K562 (cell line): Measurements from ENCODE around the gene ANKRD6. TPM values are rescaled to one million over a fixed set of nuclear protein-coding genes. Genes with fewer than 3 reads are reported as not detected.

Experiments used
- ATAC-seq: fragments of 200-7000 bp; cut with Tn5 transposase; 3 replicates; pipeline ENCODE4 v1.9.1; 2020; ENCODE audit warnings: moderate library complexity
- BruUV-seq: library from RNA; stranded (reverse); fragments of 400-500 nt; replicated peaks from 2 replicates; lab custom pipeline; 2021; lab: Mats Ljungman, UMichigan
- CTCF ChIA-PET: fragments of 300-600 bp; formaldehyde crosslinking; extraction: SDS; loops from one replicate; lab custom pipeline; 2021; ENCODE audit warnings: low intra/inter-chr PET ratio; lab: Yijun Ruan, JAX
- POLR2A ChIA-PET: fragments of 300-600, 350-650 bp; sonication (Branson Sonifier 250); formaldehyde crosslinking; extraction: SDS; loops from one replicate; lab custom pipeline; 2021; ENCODE audit warnings: antibody characterized with exemption, inconsistent platforms; lab: Yijun Ruan, JAX
- DNase-seq, 4 experiments: peaks; one replicate each; pipeline versions ENCODE4 v3.0.0 to v3.0.0-alpha.2; 2011 to 2018; ENCODE audit warnings: low spot score in 3 of 4, mixed read lengths in 3 of 4; ENCODE audit errors: extremely low read depth in 1 of 4
- FAIRE-seq: peaks from 2 replicates; lab custom pipeline; 2011; peaks lifted over from hg19 to GRCh38; lab: Jason Lieb, UNC
- H2AFZ ChIP-seq: 2 replicates; pipeline ENCODE4 v1.6.0; 2011; ENCODE audit warnings: low read depth, low read length, control low read depth, inconsistent platforms
- H3K27ac ChIP-seq: fragments of 200-600 bp; 3 replicates; pipeline ENCODE4 v1.8.0; 2011; ENCODE audit warnings: low read depth, mild to moderate bottlenecking, control low read depth, inconsistent platforms, low read length, moderate library complexity, mixed read lengths; ENCODE audit errors: extremely low read depth
- H3K27me3 ChIP-seq, 2 experiments: fragments of 300-600 bp in 1 of 2; 2 replicates in 1 of 2; 3 replicates in 1 of 2; pipeline versions ENCODE4 v1.6.0 to v1.8.0; 2011; ENCODE audit warnings: inconsistent platforms in 2 of 2, low read length in 2 of 2, mild to moderate bottlenecking in 1 of 2, mixed read lengths in 1 of 2, moderate library complexity in 1 of 2; ENCODE audit not compliant: control insufficient read depth in 2 of 2, insufficient read depth in 2 of 2
- H3K36me3 ChIP-seq: fragments of 300-600 bp; 3 replicates; pipeline ENCODE4 v1.8.0; 2011; ENCODE audit warnings: mild to moderate bottlenecking, low read length, inconsistent platforms; ENCODE audit not compliant: control insufficient read depth, insufficient read depth
- H3K4me1 ChIP-seq, 2 experiments: fragments of 200-600 bp in 1 of 2; replicated peaks in 1 of 2; 2 replicates in 1 of 2; 3 replicates in 1 of 2; pipeline versions ENCODE4 v1.5.1 to v1.8.0; 2011; ENCODE audit warnings: inconsistent platforms in 2 of 2, low read length in 2 of 2, mild to moderate bottlenecking in 1 of 2, mixed read lengths in 1 of 2, moderate library complexity in 1 of 2; ENCODE audit not compliant: control insufficient read depth in 2 of 2, insufficient read depth in 2 of 2
- H3K4me2 ChIP-seq: 2 replicates; pipeline ENCODE4 v1.6.1; 2011; ENCODE audit warnings: low read length, control low read depth, inconsistent platforms, mixed read lengths; ENCODE audit not compliant: insufficient read depth
- H3K4me3 ChIP-seq: fragments of 200-600 bp; sonication (generic), shearing (Covaris generic); 2 replicates; pipeline ENCODE4 v1.5.1; 2016; ENCODE audit warnings: control low read depth, inconsistent platforms
- H3K79me2 ChIP-seq: fragments of 200-600 bp; 3 replicates; pipeline ENCODE4 v1.8.0; 2011; ENCODE audit warnings: low read length, inconsistent platforms; ENCODE audit not compliant: control insufficient read depth, insufficient read depth
- H3K9ac ChIP-seq, 2 experiments: 2 replicates each; pipeline versions ENCODE4 v1.6.0 to v1.6.1; 2011; ENCODE audit warnings: low read depth in 2 of 2, low read length in 2 of 2, control low read depth in 1 of 2, inconsistent platforms in 1 of 2, mild to moderate bottlenecking in 1 of 2, mixed read lengths in 1 of 2; ENCODE audit not compliant: insufficient read depth in 1 of 2
- H3K9me1 ChIP-seq: one replicate; pipeline ENCODE4 v1.6.0; 2011; ENCODE audit warnings: inconsistent platforms, mild to moderate bottlenecking, low read length, moderate library complexity; ENCODE audit not compliant: control insufficient read depth, insufficient read depth
- H3K9me3 ChIP-seq: replicated peaks from 2 replicates; pipeline ENCODE4 v1.5.1; 2011; ENCODE audit warnings: low read depth, low read length, inconsistent platforms; ENCODE audit not compliant: control insufficient read depth, insufficient read depth
- H4K20me1 ChIP-seq: replicated peaks from 2 replicates; pipeline ENCODE4 v1.6.1; 2011; ENCODE audit warnings: low read length, inconsistent platforms, mixed read lengths; ENCODE audit not compliant: control insufficient read depth, insufficient read depth
- ESRRA ChIP-seq: fragments of 450-650 bp; IDR thresholded peaks from 2 replicates; pipeline ENCODE4 v1.6.1; 2014; ENCODE audit warnings: low read depth, mild to moderate bottlenecking, moderate library complexity, borderline replicate concordance
- HSF4 ChIP-seq: fragments of 250-450 bp; sonication (Bioruptor Pico); IDR thresholded peaks from 2 replicates; pipeline ENCODE4 v2.1.2; 2022; ENCODE audit warnings: mild to moderate bottlenecking, moderate library complexity, borderline replicate concordance
- MCM7 ChIP-seq, 2 experiments: fragments of 450-650 bp; IDR thresholded peaks; 2 replicates each; pipeline ENCODE4 v1.6.1; 2016 to 2018
- SFPQ ChIP-seq: fragments of 200-400 bp; formaldehyde crosslinking; IDR thresholded peaks from 2 replicates; pipeline ENCODE4 v1.6.1; 2017; ENCODE audit warnings: mild to moderate bottlenecking, low read depth, low read length, moderate library complexity
- ZNF134 ChIP-seq: fragments of 250-450 bp; sonication (Bioruptor Pico); conservative IDR thresholded peaks from 2 replicates; pipeline ENCODE4 v1.4.0; 2020
- WGBS: fragments of 100-300 bp; shearing (Covaris generic); methylation state at CpG from one replicate; pipeline ENCODE4 v1.1.6; 2016; ENCODE audit warnings: low coverage, mixed read lengths; ENCODE audit not compliant: insufficient coverage; ENCODE audit errors: missing lambda C conversion rate; 5-methylcytosine and 5-hydroxymethylcytosine counted together
- in situ Hi-C: fragments of 300-500 bp; cut with MboI; formaldehyde crosslinking; loops from 4 replicates; pipeline ENCODE4 v1.15.0; 2018; ENCODE audit warnings: inconsistent platforms, mixed read lengths
- intact Hi-C: fragments of 100-400 bp; cut with micrococcal nuclease; formaldehyde crosslinking; loops from 2 replicates; pipeline ENCODE4 v1.14.2; 2022
- polyA plus RNA-seq, 8 experiments: library from polyadenylated mRNA; depleted of rRNA in 4 of 8; stranded (reverse) in 5 of 8; unstranded in 3 of 8; fragments of >200 nt; fragmentation: Nextera tagmentation in 2 of 8; fragmentation: Illumina TruSeq in 1 of 8; extraction: Ambion mirVana in 2 of 8; extraction: Trizol in 1 of 8; gene quantifications; 2 replicates each; pipeline versions ENCODE4 v1.2.1 to v1.2.3, GENCODE V29; 2011 to 2014; ENCODE audit warnings: inconsistent platforms in 1 of 8, missing spikeins in 1 of 8
- total RNA-seq, 7 experiments: library from RNA; depleted of rRNA in 6 of 7; stranded (reverse); fragments of >200 nt in 6 of 7; fragmentation: Illumina TruSeq in 2 of 7; extraction: Trizol in 2 of 7; gene quantifications; 2 replicates each; pipeline versions ENCODE4 v1.2.1 to v1.2.3, GENCODE V29; 2011 to 2021; ENCODE audit warnings: low replicate concordance in 1 of 7
- TF ChIP-seq, protein P1 (sequence below): IDR thresholded peaks from 3 replicates; pipeline ENCODE4 v1.6.1; 2011; ENCODE audit warnings: borderline replicate concordance, mild to moderate bottlenecking; ENCODE audit not compliant: insufficient read length, insufficient read depth

Gene ANKRD6
- total and polyA plus RNA-seq, 9 of the 15 experiments (the other 6 are each of a cell fraction or from before 2014, with no cell fraction given), result 0.04 to 0.22 (median 0.08) TPM; not detected in 4

GRCh38 chr6:89640804-89641203 is 207.9 kb downstream of the ANKRD6 start:
- no TSS peak for BruUV-seq
- intact Hi-C loops (no loop called here), in situ Hi-C loops (no loop called here)
- ATAC-seq (no peak), FAIRE-seq (no peak), DNase-seq (no peak)
- no peak overlapping the region for H3K4me3 ChIP-seq
- H3K9me1 ChIP-seq, result no peaks in the 10 kb centered on the region
- CTCF ChIA-PET, result no interaction called here
- no peak overlapping the region for H3K9ac ChIP-seq
- H3K4me2 ChIP-seq, result no peak overlapping the region
- H4K20me1 ChIP-seq, result no peaks in the 10 kb centered on the region
- H2AFZ ChIP-seq, result no peak overlapping the region
- WGBS, result 86% methylated on average over 4 of the region's 4 CpGs
- H3K9me3 ChIP-seq, result no peaks in the 10 kb centered on the region
- POLR2A ChIA-PET, result no interaction called here
- no peak overlapping the region for H3K27ac ChIP-seq
- no peak for TF ChIP-seq SFPQ
- no peak for TF ChIP-seq ESRRA
- TF ChIP-seq ZNF134, result no peak
- TF ChIP-seq, protein P1, sequence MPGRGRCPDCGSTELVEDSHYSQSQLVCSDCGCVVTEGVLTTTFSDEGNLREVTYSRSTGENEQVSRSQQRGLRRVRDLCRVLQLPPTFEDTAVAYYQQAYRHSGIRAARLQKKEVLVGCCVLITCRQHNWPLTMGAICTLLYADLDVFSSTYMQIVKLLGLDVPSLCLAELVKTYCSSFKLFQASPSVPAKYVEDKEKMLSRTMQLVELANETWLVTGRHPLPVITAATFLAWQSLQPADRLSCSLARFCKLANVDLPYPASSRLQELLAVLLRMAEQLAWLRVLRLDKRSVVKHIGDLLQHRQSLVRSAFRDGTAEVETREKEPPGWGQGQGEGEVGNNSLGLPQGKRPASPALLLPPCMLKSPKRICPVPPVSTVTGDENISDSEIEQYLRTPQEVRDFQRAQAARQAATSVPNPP, result no peak
- no peak for TF ChIP-seq HSF4 (CRISPR knock-in tag)
- no peak for TF ChIP-seq MCM7 (IDR thresholded peaks at IDR 0.05)
- H3K27me3 ChIP-seq, result no peaks in the 10 kb centered on the region
- H3K4me1 ChIP-seq, result peaks cover 0 to 4% of the 10 kb centered on the region in 2 experiments; a peak in 1 of 5 replicates
- peaks cover 9% of the 10 kb centered on the region for H3K79me2 ChIP-seq
- peaks cover 53% of the 10 kb centered on the region for H3K36me3 ChIP-seq
